A673 (cell line): ENCODE data around the gene ZSCAN10. TPM values are rescaled to one million over a fixed set of nuclear protein-coding genes. Genes with fewer than 3 reads are reported as not detected.
"Not testable (repeated sequence)": the region's sequence is repeated elsewhere in the genome, so short reads cannot be mapped to it uniquely, and the experiment has no call there.

Experiments used
- BruUV-seq: library from RNA; stranded (reverse); fragments of 400-500 nt; replicated peaks from 2 replicates; lab custom pipeline; 2021; lab: Mats Ljungman, UMichigan
- CTCF ChIA-PET: fragments of 300-600 bp; sonication (Branson Sonifier 250); formaldehyde crosslinking; loops from one replicate; lab custom pipeline; 2022; ENCODE audit warnings: antibody characterized with exemption; lab: Charles Lee
- POLR2A ChIA-PET: fragments of 300-600 bp; sonication (Branson Sonifier 250); formaldehyde crosslinking; loops from one replicate; lab custom pipeline; 2022; ENCODE audit warnings: antibody characterized with exemption; ENCODE audit not compliant: low non-redundant PET; lab: Charles Lee
- DNase-seq: peaks from one replicate; pipeline ENCODE4 v3.0.0-alpha.2; 2015; ENCODE audit warnings: low spot score
- H3K27ac ChIP-seq: fragments of 200-600 bp; sonication (generic); 2 replicates; pipeline ENCODE4 v1.5.1; 2016; ENCODE audit warnings: mixed run types, low read depth, mild to moderate bottlenecking, mixed read lengths, antibody characterized with exemption, low read length; ENCODE audit not compliant: poor library complexity, severe bottlenecking
- H3K27me3 ChIP-seq: fragments of 200-600 bp; sonication (generic); replicated peaks from 2 replicates; pipeline ENCODE4 v1.6.1; 2017; ENCODE audit warnings: mixed run types, low read depth, mild to moderate bottlenecking, mixed read lengths, antibody characterized with exemption, low read length; ENCODE audit not compliant: insufficient read depth, poor library complexity
- H3K36me3 ChIP-seq: fragments of 200-600 bp; sonication (generic); 2 replicates; pipeline ENCODE4 v1.6.1; 2016; ENCODE audit warnings: mixed run types, mild to moderate bottlenecking, mixed read lengths, antibody characterized with exemption, low read length; ENCODE audit not compliant: insufficient read depth, poor library complexity, severe bottlenecking
- H3K4me1 ChIP-seq: fragments of 200-600 bp; sonication (generic); 2 replicates; pipeline ENCODE4 v1.6.1; 2017; ENCODE audit warnings: mixed run types, mild to moderate bottlenecking, mixed read lengths, antibody characterized with exemption, low read length; ENCODE audit not compliant: insufficient read depth, poor library complexity, severe bottlenecking
- H3K4me3 ChIP-seq: fragments of 200-600 bp; sonication (generic); 2 replicates; pipeline ENCODE4 v1.5.1; 2016; ENCODE audit warnings: low read depth, mixed run types, mild to moderate bottlenecking, mixed read lengths, low read length; ENCODE audit not compliant: poor library complexity, severe bottlenecking
- H3K9me3 ChIP-seq: fragments of 200-600 bp; sonication (generic); 2 replicates; pipeline ENCODE4 v1.6.1; 2016; ENCODE audit warnings: mixed run types, low read depth, mild to moderate bottlenecking, mixed read lengths, antibody characterized with exemption, low read length; ENCODE audit not compliant: poor library complexity, severe bottlenecking
- EZH2 ChIP-seq: fragments of 200-600 bp; sonication (generic); IDR thresholded peaks from 2 replicates; pipeline ENCODE4 v1.6.1; 2017; ENCODE audit warnings: borderline replicate concordance, low read depth, mild to moderate bottlenecking, mixed read lengths, antibody characterized with exemption, low read length; ENCODE audit not compliant: poor library complexity, severe bottlenecking
- intact Hi-C: fragments of 100-400 bp; cut with micrococcal nuclease; formaldehyde crosslinking; loops from one replicate; pipeline ENCODE4 v1.10.0; 2022; ENCODE audit not compliant: unreplicated experiment
- total RNA-seq: library from RNA; stranded (reverse); gene quantifications from 2 replicates; pipeline ENCODE4 v1.2.3, GENCODE V29; 2021
- TF ChIP-seq, protein P1 (sequence below): fragments of 300-800, 200-600 bp; sonication (generic); conservative IDR thresholded peaks from 2 replicates; pipeline ENCODE4 v1.5.1; 2017; ENCODE audit warnings: low read depth, mild to moderate bottlenecking, antibody characterized with exemption, low read length, moderate library complexity, mixed read lengths

The ZSCAN10 gene
- total RNA-seq, 1 experiment from 2014 or later: not detected

GRCh38 chr16:3071655-3072054 is 27.4 kb downstream of the ZSCAN10 start:
- H3K36me3 ChIP-seq: no peaks in the 10 kb centered on the region
- BruUV-seq: no TSS peak
- no peak for TF ChIP-seq EZH2

GRCh38 chr16:3070608-3071111 is 28.4 kb downstream of the ZSCAN10 start:
- no peak for DNase-seq
- intact Hi-C loops: no loop called here
- Histone ChIP-seq H3K9me3 (no peaks in the 10 kb centered on the region), H3K4me1 (no peaks in the 10 kb centered on the region), H3K4me3 (no peak overlapping the region), H3K27ac (no peak overlapping the region), H3K27me3 (no peaks in the 10 kb centered on the region), H3K36me3 (no peaks in the 10 kb centered on the region)
- TF ChIP-seq EZH2: no peak
- TF ChIP-seq, protein P1, sequence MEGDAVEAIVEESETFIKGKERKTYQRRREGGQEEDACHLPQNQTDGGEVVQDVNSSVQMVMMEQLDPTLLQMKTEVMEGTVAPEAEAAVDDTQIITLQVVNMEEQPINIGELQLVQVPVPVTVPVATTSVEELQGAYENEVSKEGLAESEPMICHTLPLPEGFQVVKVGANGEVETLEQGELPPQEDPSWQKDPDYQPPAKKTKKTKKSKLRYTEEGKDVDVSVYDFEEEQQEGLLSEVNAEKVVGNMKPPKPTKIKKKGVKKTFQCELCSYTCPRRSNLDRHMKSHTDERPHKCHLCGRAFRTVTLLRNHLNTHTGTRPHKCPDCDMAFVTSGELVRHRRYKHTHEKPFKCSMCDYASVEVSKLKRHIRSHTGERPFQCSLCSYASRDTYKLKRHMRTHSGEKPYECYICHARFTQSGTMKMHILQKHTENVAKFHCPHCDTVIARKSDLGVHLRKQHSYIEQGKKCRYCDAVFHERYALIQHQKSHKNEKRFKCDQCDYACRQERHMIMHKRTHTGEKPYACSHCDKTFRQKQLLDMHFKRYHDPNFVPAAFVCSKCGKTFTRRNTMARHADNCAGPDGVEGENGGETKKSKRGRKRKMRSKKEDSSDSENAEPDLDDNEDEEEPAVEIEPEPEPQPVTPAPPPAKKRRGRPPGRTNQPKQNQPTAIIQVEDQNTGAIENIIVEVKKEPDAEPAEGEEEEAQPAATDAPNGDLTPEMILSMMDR: no peak
- ChIA-PET CTCF (no interaction called here), POLR2A (no interaction called here)
- no TSS peak for BruUV-seq

More at GRCh38 chr16:3071655-3072054, 27.4 kb downstream of the ZSCAN10 start:
- Histone ChIP-seq H3K9me3 (no peaks in the 10 kb centered on the region), H3K27me3 (peaks cover 4% of the 10 kb centered on the region), H3K4me3 (no peak overlapping the region), H3K27ac (no peak overlapping the region), H3K4me1 (no peaks in the 10 kb centered on the region)
- ChIA-PET POLR2A (no interaction called here), CTCF (no interaction called here)
- intact Hi-C loops: no loop called here
- no peak for DNase-seq

DNA sequence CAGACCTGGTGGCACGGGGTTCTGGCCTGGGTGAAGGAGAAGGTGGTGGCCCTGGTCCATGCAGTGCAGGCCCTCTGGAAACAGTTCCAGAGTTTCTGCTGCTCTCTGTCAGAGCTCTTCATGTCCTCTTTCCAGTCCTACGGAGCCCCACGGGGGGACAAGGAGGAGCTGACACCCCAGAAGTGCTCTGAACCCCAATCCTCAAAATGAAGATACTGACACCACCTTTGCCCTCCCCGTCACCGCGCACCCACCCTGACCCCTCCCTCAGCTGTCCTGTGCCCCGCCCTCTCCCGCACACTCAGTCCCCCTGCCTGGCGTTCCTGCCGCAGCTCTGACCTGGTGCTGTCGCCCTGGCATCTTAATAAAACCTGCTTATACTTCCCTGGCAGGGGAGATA is 29.9 kb downstream of the ZSCAN10 start:
- H3K4me1 ChIP-seq, H3K9me3 ChIP-seq, H3K36me3 ChIP-seq, H3K4me3 ChIP-seq, H3K27ac ChIP-seq, H3K27me3 ChIP-seq, CTCF ChIA-PET, BruUV-seq, POLR2A ChIA-PET, DNase-seq, intact Hi-C loops: not testable (repeated sequence)

- intact Hi-C loops: no loop called here
- no peaks in the 10 kb centered on the region for H3K36me3 ChIP-seq
- no TSS peak for BruUV-seq
- no peak for DNase-seq
- ChIA-PET POLR2A (no interaction called here), CTCF (no interaction called here)
- H3K9me3 ChIP-seq: no peaks in the 10 kb centered on the region
- H3K27ac ChIP-seq: no peak overlapping the region
- TF ChIP-seq EZH2: no peak
- TF ChIP-seq, protein P1: no peak
- H3K4me1 ChIP-seq: no peaks in the 10 kb centered on the region
- H3K4me3 ChIP-seq: no peak overlapping the region
- H3K27me3 ChIP-seq: no peaks in the 10 kb centered on the region
These were observed 30.6 kb downstream of the ZSCAN10 start for GRCh38 chr16:3068487-3068886.
